NCI-H82 (cell line): Measurements from ENCODE around the gene SBF2.
A peak's percentile ranks its signal among the peaks of the same experiment; 100 is the strongest.

Experiments
- DNase-seq: peaks from one replicate; lab custom pipeline; 2025; lab: John Stamatoyannopoulos, UW

The SBF2 gene

DNA sequence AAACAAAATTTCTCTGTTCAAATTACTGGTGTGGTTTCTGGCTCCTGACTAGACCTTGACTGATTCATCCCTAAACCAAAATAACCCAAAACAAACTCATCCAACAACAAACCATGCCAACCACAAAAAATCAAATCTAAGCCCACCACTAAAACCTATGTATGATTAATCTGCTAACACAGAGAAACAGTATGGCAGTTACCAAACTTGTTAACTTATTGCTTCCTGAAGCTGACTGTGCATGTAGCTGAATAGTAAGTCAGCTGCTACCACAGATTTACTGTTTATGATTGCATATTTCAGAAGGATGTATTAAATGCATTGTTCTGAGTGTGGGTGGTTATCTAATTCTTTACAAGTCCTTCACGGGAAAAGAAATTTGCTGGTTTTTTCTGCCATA lies 399.0 kb downstream of the SBF2 start:
- DNase-seq: no peak

DNA sequence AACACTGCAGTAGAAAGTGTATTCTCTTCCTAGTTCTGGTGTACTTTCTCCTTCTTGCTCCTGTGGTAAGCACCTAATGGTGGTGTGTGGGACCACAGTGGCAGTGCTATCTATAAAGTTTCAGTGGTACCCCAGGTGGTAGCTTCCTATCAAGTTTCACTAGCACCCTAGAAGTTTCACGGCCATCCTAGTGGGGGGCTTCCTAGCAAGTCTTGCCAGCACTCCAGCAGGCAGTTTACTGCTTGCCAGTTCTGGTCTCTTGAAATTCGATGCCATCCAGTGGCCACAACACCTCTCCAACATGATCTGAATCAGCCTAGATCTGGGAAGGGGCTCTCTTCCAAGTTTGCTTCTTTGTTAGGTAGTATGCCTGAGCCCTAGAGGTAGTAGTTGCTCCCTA lies 400.5 kb downstream of the SBF2 start:
- DNase-seq: no peak

DNA sequence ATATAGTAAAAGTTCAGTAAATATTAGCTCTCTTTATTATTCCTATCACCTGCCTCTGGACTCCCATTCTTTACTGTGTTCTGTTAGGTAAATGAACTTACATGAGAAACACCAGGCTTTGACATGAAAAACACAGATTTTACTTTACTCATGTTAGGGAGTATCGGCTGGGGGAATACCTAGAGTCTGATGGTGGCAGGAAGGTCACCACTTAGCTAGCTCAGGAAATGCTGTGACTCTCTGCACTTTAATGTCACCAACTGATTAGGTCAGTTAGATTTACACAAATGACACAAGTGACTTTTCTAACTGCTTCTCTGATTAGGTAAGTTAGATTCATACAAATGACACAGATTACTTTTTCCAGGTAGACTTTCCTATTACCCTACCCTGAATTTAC lies 405.1 kb downstream of the SBF2 start:
- no peak for DNase-seq

DNA sequence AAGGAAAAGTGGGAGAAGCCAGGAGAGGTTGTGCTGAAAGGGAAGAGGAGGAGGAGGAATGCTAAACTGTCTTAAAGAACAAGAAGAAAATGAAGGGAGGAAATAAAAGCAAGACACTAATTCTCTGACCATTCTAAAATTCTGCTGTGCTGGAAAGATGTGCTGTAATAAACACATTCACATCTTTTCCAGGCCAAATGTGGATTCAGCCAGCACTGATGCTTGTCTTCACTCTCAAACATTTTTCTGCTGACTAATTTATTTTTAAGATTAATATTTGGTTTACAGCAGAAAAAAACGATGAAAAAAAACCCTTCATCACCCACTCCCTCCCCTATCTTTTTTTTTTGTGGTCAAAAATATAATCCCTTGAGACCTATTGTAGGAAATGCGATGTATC lies 406.5 kb downstream of the SBF2 start:
- DNase-seq: no peak

DNA sequence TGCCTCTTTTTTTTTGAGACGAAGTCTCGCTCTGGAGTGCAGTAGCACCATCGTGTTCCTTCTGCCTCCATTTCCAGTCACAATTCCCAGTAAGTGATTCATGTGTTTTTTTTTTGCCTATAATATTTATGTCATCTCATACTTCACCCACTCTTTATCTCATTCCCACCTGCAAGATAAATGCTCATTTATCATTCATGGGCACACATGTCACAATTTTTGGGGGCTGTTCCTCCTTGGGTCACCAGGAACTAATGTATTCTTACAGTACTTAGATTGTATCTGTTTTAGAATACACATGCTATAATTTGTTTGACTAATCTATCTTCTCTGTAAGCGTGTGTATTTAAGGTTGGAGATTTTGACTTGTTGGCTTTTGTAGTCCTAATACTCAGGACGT lies 407.4 kb downstream of the SBF2 start:
- DNase-seq: no peak

DNA sequence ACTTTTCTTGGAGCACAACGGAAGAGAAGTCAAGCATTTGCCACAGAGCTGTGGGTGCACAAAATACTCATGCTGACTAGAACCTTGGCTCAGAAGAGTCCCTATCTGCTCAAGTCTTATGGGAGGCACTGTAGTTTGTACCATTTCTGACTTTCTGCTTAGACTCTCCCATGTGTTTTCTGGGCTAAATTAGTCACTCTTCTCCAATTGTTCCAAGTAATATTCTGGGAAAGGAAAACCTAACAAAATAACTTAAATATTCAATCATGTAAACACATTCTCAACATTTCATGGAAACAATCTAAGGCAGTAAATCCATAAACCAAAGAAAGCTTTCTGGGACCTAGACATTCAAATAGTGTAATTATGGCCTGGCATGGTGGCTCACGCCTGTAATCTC lies 409.4 kb downstream of the SBF2 start:
- DNase-seq: no peak

DNA sequence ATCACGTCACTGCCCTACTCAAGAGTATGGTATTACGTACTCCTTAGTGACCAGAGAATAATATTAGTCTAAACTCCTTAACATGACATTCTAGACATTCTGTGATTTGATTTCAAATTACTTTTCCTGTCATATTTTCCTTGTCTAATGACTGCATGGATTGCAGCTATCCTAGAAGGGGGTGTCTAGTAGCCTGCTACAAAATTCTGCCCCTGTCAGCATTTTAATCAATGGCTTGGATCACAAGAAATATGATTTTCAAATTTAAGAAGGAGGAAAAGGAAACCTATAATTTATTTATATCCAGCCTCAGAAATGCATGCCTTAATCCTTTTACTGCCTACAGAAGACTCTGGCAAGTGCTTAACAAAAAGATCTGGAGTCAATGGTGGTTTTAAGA lies 413.4 kb downstream of the SBF2 start:
- DNase-seq: no peak

DNA sequence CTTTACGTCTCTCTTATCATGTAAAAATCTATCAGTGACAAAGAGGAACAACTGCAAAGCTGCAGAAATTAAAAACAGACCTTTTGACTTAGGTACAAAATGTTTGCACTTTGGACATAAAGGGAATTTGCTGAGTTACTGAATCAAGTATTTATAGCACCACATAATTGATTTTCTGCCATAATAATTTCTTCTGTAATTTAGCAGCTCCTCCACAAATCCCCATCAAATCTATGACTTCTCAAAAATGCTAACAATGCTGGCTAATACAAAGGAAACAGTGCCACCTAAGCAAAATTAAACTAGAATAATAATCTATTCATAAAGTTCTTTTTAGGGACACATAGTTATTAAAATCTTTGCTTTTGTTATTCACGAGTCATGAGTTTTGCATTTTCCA lies 415.1 kb downstream of the SBF2 start:
- DNase-seq: no peak

DNA sequence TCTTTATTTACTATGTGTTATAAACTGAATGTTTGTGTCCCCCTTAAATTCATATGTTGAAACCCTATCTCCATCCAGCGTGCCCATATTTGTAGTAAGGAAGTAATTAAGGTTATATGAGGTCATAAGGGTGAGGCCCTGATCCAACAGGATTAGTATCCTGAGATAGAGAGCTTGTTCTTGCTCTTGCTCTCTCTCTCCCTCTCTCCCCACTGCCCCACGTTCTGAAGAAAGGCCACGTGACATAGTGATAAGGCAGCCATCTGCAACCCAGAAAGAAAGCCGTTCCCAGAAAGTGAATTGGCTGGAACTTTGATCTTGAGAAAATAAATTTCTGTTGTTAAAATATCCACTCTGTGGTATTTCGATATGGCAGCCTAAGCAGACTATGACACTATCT lies 417.7 kb downstream of the SBF2 start:
- peak; percentile 26 for DNase-seq

DNA sequence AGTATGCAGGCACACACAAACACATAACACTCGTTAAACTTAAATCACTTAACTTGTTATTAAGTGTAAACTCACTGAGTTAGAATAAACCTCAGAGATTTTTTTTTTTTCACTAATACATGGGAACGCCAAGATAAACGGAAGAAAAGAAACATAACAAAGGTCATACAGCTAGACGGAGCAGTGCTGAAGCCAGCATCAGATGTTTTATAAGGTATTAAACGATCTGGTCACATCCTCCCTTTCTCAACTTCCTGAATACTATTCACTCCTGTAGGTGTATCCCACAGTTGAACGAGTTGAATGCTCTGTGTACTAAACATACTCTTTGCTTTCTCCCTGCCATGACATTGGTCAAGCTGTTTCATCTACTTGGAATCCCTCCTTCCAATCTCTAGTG lies 418.2 kb downstream of the SBF2 start:
- DNase-seq: no peak

DNA sequence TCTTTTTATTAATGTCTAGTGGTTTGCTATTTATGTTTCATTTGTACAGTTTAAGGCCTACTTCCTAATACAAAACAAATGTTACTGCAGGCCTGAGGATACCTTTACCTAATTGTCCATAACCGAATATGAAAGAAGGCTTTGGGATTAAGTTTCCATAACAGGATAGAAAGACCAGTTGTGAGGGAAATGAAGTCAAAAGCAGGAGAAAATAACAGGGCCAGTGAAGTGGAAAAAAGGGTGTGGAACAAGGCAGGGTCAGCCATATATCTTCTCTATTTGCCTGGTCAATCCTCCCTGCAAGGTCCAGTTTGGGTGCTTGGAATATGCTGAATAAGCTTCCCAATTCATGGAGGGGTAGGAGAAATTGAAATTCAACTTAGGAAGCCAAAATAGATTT lies 418.6 kb downstream of the SBF2 start:
- DNase-seq: no peak

DNA sequence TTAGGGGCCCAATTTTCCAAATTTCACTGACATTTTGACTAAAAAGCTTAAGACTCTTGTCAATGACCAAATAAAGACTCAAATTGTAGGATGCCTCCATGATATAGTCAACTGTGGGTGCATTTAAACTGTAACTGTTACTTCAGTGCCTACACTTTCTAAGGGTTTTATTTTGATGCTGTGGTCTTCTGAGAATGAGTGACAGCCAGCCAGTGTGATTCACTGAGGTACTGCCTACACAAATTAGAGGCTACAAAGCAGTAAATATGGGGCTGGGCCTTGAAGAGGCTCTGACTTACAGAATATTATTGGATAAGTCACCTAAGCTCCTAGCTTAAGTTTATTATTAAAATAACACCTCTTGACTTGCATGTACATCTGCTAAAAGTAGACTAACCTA lies 419.6 kb downstream of the SBF2 start:
- DNase-seq: peak; percentile 64

DNA sequence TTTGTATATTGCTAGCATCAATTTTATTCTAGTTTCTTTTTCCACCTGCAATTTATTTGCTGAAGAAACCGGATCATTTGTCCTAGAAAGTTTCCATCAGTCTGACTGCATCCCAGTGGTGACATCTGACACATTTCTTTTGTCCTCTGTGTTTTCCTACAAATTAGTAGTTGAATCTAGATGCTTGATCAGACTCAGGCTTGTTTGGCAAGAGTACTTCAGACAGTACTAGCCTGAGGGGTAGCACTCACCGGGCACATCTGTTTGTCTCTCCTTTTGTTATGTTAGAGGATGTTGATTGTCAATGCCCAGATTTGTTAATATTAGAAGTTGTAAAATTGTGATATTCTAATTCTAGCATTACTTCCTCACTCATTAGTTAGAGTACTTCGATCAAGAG lies 425.4 kb downstream of the SBF2 start:
- DNase-seq: no peak

DNA sequence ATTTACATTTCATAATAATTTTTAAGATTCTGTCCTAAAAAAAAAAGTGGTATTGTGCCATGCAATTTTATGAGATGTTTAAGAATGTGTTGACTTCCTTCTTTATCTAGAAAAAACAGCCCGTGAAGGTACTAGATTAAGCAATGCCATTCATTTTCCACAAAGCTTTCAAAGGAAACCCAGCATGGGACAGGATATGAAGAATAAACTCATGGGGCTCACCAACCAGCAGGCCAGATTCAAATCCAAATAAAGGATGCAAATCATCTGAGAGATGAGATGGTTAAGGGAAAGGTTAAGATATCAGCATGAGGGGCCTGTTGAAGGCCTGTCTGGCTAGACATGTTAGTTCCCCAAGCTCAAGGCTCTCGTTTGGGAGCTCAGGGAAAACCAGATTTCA lies 431.0 kb downstream of the SBF2 start:
- DNase-seq: no peak

DNA sequence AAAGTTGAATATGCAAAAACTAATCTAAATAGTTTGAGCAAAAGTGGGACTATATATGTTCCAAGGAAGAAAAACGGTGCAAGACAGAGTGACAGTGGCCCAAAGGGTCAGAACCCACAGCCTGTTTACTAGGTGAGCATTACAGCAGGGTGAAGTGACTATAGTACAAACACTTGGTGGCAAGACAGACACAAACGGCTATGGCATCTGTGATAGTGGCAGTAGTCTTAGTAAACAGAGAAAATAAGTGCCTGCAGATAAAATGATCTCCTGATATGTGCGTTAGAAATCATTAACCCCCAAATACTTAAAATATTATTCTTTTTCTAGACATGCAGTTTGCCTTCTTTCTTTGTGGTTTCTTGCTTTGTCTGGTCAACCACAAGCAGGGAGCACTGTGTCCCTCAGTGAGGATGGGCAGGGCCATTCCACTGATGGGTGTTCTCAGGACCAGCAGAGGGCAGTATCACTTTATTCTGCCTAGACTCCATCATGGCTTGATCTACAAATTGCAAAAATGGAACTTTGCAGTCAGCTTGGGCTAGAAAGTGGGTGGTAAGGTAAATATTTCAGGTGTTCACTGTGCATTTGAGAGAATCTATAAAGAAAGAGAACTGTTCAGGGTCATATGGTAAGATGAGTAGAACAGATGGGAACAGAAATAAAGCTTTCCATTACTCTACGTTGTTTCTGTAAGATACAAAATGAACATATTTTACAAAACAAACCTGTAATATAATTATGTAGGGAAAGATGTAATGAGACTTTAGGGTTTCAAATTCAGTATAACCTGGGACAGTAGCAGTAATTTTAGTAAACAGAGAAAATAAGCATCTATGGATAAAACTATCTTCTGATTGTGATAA lies 431.9 kb downstream of the SBF2 start:
- DNase-seq: peak; percentile 80

DNA sequence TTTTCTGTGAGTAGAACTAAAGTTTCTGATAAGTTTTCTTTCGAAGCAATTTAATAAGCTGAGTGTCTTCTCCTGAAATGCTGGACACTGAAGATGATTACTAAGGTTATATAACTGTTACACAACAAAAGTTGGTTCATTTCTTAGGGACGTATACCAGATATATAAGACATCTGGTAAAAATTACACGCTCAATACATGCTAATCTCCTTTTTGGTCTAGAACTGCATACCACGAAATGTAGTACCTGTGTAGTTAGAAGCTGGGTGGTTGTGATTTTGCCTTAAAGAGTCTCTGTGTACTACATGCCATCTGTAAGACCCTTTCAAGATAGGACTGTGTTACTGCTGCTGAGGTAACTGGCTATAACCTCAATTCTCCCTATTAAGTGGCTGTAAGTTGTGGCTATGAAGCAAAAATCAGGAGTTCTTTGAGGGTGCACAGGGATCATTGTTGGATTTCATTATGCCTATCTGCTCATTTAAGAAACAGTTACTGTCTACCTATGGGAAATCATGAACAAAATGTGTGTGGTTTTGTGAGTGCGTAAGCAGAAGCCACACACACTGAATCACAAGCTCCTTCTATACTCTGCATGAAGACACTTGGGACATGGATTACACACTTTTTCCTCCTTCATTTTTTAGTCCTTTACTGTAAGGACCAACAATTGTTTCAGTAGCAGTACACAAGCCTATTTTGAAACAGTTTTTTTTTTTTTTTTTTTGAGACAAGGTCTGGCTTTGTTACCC lies 434.3 kb downstream of the SBF2 start:
- DNase-seq: no peak

DNA sequence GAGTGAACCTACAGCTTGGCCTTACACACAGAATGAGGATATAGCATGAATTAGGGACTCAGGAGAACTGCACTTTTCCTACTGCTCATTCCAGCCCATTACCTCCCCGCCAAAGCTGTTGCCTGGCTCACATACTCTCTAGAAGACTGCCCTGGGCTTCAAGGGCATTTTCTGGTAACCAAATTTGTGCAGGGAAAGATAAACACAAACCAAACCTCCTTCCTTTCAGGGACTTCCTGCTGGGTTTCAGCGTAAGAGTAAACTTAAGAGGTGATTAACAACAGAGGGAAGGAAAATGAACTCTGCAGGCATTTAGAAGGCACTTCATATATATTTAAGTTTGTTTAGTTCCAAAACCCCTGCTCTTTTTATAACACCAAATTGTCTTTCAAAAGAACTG lies 435.2 kb downstream of the SBF2 start:
- no peak for DNase-seq

DNA sequence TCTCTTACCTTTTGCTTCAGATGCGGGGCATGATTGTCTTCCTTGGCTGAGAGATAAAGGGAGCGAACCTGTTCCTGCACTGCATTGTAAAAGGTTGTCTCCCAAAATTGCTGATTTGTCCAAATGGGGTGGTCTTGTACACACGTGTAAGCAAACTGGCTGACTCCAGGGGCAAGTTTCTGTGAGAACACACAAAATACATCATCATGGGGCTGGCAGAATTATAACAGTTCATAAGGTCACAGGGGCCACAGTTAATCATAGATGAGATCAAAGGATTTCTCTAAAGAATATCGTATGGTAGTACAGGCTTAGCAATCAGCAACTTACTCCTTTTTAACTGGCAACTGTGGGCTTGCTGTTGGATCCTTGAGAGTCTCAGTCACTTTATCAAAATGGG lies 435.8 kb downstream of the SBF2 start:
- DNase-seq: peak; percentile 61

DNA sequence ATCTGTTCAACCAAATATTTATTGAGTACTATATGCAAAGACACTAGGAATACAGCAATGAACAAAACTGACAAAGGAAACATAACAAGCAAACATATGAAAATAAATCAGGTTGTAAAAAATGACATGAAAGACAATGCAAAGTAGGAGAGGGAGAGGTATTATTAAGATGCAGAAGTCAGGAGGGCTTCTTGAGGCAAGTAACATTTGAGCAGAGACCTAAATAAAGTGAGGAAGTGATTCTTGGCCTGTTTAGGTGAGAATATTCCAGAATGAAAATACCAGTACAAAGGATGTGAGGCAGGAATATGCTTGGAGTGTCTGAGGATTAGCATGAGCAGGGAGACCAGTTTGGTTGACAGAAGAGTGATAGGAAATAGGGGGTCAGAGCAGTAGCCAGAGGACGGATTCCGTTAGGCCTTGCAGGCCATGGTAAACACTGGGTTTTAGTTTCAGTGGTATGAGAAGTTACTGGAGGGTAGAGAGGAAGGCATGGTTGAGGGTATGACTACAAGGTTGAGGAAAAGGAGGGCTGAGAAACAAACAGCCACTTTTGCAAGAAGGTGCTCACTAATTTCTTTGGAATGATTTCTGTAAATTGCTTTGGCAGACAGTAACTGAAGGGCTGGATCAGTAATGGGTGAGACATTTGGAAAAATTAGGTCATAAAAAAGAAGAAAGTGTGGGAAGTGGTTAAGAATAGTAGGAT lies 438.3 kb downstream of the SBF2 start:
- no peak for DNase-seq

DNA sequence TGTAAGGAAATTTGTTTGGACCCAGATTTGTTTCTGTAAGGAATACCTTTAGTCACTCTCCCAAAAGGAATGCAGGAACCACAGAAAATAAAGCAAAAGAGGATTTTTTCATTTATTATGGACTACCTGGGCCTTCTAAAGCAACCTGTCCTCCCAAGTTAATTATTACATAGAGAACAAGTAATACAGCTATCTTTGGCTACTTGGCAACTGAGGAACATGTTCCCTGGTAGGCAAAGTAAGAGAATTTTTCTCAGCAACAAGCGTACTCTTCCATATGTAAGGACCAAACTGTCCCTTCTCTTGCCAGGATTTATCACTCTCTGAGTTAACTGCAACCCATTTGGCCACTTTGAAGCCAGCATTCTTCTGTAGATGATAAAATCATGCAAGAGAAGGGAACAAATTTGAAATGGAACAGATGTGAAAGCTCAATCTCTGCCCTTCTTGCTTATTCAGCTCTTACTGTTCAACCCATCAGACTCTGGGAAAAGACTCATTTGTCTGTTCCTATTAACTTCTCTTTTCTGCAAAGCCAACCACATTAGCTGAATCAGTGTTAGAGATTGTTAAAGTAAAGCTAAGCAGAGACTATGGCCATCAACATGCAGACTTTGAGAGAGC lies 440.0 kb downstream of the SBF2 start:
- no peak for DNase-seq

DNA sequence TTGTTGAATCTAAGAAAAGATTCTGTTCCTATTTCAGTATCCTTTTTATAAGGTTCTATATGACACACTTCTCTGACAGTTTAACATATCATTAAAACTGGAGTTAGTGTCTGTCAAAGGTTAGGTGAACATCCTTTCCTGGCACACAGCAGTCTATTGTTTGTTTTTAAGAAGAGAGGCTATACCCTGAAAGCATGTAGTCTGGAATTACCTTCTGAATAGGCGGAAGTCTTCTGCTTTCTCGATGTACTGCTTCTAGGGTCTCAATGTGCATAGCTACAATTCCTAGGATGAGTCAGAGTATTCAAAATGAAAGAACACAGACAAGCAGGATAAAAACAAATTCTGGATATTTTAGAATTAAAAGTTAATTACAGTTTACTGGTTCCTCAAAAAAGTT lies 441.6 kb downstream of the SBF2 start:
- DNase-seq: no peak

DNA sequence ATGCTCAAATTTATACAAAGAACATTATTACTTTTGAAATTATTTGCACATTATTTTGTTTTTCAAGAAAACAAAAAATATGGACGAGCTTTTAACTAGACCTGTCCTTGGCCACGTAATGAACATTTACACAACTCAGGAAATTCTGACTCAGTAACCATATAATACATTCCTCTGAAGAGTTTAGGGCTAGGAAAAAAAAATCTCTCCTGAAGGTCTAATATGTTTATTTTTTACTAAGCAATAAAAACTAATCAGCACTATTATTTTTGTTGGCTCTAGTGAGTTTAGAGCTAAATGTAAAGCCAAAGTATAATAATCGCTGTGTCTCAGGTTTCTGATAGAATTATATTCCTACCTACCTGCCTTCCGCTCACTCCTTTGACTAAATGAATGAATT lies 442.7 kb downstream of the SBF2 start:
- DNase-seq: no peak
